SK-N-SH (cell line): ENCODE data around the gene SLC9A7. TPM values are rescaled to one million over a fixed set of nuclear protein-coding genes. Genes with fewer than 3 reads are reported as not detected.

ENCODE experiments used
- CTCF ChIA-PET: fragments of 300-600, 350-600 bp; formaldehyde crosslinking; extraction: SDS; loops from one replicate; lab custom pipeline; 2021; lab: Yijun Ruan, JAX
- POLR2A ChIA-PET: fragments of 350-600 bp; sonication (Branson Sonifier 250); formaldehyde crosslinking; extraction: SDS; loops from one replicate; lab custom pipeline; 2020; ENCODE audit warnings: antibody characterized with exemption, inconsistent platforms; lab: Yijun Ruan, JAX
- DNase-seq: peaks from one replicate; pipeline ENCODE4 v3.0.0; 2012
- H2AFZ ChIP-seq: fragments of 200-600 bp; sonication (generic); 2 replicates; pipeline ENCODE4 v1.8.1; 2016; ENCODE audit warnings: antibody characterized with exemption, mild to moderate bottlenecking, low read depth
- H3F3A ChIP-seq: fragments of 200-600 bp; sonication (generic); replicated peaks from 2 replicates; pipeline ENCODE3; 2016; ENCODE audit warnings: antibody characterized with exemption, mild to moderate bottlenecking; ENCODE audit not compliant: insufficient read depth
- H3K27ac ChIP-seq, 2 experiments: fragments of 200-500 bp in 1 of 2; fragments of 200-600 bp in 1 of 2; sonication (Bioruptor generic) in 1 of 2; sonication (generic), shearing (Covaris generic) in 1 of 2; 2 replicates each; pipeline versions ENCODE4 v1.5.1 to v1.6.1; 2014 to 2016; ENCODE audit warnings: low read depth in 2 of 2, inconsistent platforms in 1 of 2, low read length in 1 of 2, mild to moderate bottlenecking in 1 of 2, mixed read lengths in 1 of 2
- H3K27me3 ChIP-seq: fragments of 200-600 bp; sonication (generic), shearing (Covaris generic); 2 replicates; pipeline ENCODE4 v1.6.1; 2016; ENCODE audit warnings: mixed run types; ENCODE audit not compliant: insufficient read depth
- H3K36me3 ChIP-seq, 2 experiments: fragments of 200-500 bp in 1 of 2; fragments of 200-600 bp in 1 of 2; sonication (Bioruptor generic) in 1 of 2; sonication (generic) in 1 of 2; replicated peaks in 1 of 2; 2 replicates each; pipeline versions ENCODE3 to v1.5.1; 2014 to 2016; ENCODE audit warnings: low read length in 1 of 2, mild to moderate bottlenecking in 1 of 2; ENCODE audit not compliant: insufficient read depth in 2 of 2, control insufficient read depth in 1 of 2
- H3K4me1 ChIP-seq, 2 experiments: fragments of 200-500 bp in 1 of 2; fragments of 200-600 bp in 1 of 2; sonication (Bioruptor generic) in 1 of 2; sonication (generic), shearing (Covaris generic) in 1 of 2; 2 replicates each; pipeline versions ENCODE4 v1.5.1 to v1.6.1; 2014 to 2016; ENCODE audit warnings: low read depth in 1 of 2, low read length in 1 of 2, mixed run types in 1 of 2; ENCODE audit not compliant: insufficient read depth in 2 of 2, control insufficient read depth in 1 of 2
- H3K4me2 ChIP-seq: fragments of 200-600 bp; sonication (generic), shearing (Covaris generic); 2 replicates; pipeline ENCODE4 v1.6.1; 2017; ENCODE audit warnings: mixed run types
- H3K4me3 ChIP-seq, 2 experiments: fragments of 200-500 bp in 1 of 2; fragments of 200-600 bp in 1 of 2; sonication (Bioruptor generic) in 1 of 2; sonication (generic), shearing (Covaris generic) in 1 of 2; 2 replicates each; pipeline versions ENCODE4 v1.5.1 to v1.8.1; 2014 to 2016; ENCODE audit warnings: low read depth in 2 of 2, inconsistent platforms in 1 of 2, low read length in 1 of 2, mild to moderate bottlenecking in 1 of 2, mixed read lengths in 1 of 2, moderate library complexity in 1 of 2
- H3K79me2 ChIP-seq: fragments of 200-600 bp; sonication (generic); 2 replicates; pipeline ENCODE4 v1.8.1; 2017; ENCODE audit warnings: mild to moderate bottlenecking; ENCODE audit not compliant: insufficient read depth
- H3K9ac ChIP-seq: fragments of 200-600 bp; sonication (generic); 2 replicates; pipeline ENCODE4 v1.6.1; 2017; ENCODE audit warnings: mixed run types
- H3K9me2 ChIP-seq: fragments of 200-600 bp; sonication (generic); 2 replicates; pipeline ENCODE4 v1.6.1; 2017; ENCODE audit warnings: mixed run types
- H3K9me3 ChIP-seq: fragments of 200-600 bp; sonication (generic); 2 replicates; pipeline ENCODE4 v1.6.1; 2017; ENCODE audit warnings: mixed run types, mild to moderate bottlenecking, moderate library complexity
- H4K20me1 ChIP-seq: fragments of 200-600 bp; sonication (generic); 2 replicates; pipeline ENCODE4 v1.6.1; 2017; ENCODE audit warnings: mild to moderate bottlenecking, mixed run types; ENCODE audit not compliant: insufficient read depth
- CTCF ChIP-seq: fragments of 200-600 bp; sonication (generic); IDR thresholded peaks from 2 replicates; pipeline ENCODE4 v1.6.1; 2017; ENCODE audit warnings: antibody characterized with exemption, mild to moderate bottlenecking, moderate library complexity
- FOSL2 ChIP-seq: IDR thresholded peaks from 2 replicates; pipeline ENCODE4 v1.4.0; 2012; ENCODE audit warnings: low read depth, mild to moderate bottlenecking, moderate library complexity, borderline replicate concordance
- FOXJ3 ChIP-seq: sonication (generic); formaldehyde crosslinking; IDR thresholded peaks from 2 replicates; pipeline ENCODE4 v1.5.1; 2020; ENCODE audit warnings: mild to moderate bottlenecking, missing genetic modification reagents
- FOXM1 ChIP-seq: IDR thresholded peaks from 2 replicates; pipeline ENCODE4 v1.4.0; 2012; ENCODE audit warnings: low read depth, mild to moderate bottlenecking
- GABPA ChIP-seq: IDR thresholded peaks from 2 replicates; pipeline ENCODE4 v1.4.0; 2012; ENCODE audit warnings: low read depth, mild to moderate bottlenecking
- IRF3 ChIP-seq: fragments of 150-350 bp; IDR thresholded peaks from 2 replicates; pipeline ENCODE4 v1.6.1; 2016; ENCODE audit warnings: mild to moderate bottlenecking, low read depth, low read length
- JUND ChIP-seq: IDR thresholded peaks from 2 replicates; pipeline ENCODE4 v1.4.0; 2012
- MAX ChIP-seq: IDR thresholded peaks from 2 replicates; pipeline ENCODE4 v1.4.0; 2012; ENCODE audit warnings: low read depth
- POLR2AphosphoS5 ChIP-seq: IDR thresholded peaks from 2 replicates; pipeline ENCODE4 v1.6.1; 2012; ENCODE audit warnings: low read depth, low read length
- RCOR1 ChIP-seq: fragments of 150-350 bp; IDR thresholded peaks from 2 replicates; pipeline ENCODE4 v1.6.1; 2017; ENCODE audit warnings: antibody characterized with exemption, low read length
- REST ChIP-seq: IDR thresholded peaks from 2 replicates; pipeline ENCODE4 v1.6.1; 2012; ENCODE audit warnings: mild to moderate bottlenecking, low read depth, low read length, moderate library complexity
- RFX5 ChIP-seq: IDR thresholded peaks from 2 replicates; pipeline ENCODE4 v1.6.1; 2012; ENCODE audit warnings: mild to moderate bottlenecking, improper control_type of control experiment, low read length
- RXRA ChIP-seq: IDR thresholded peaks from 2 replicates; pipeline ENCODE4 v1.4.0; 2012; ENCODE audit warnings: low read depth, mild to moderate bottlenecking, borderline replicate concordance
- TCF12 ChIP-seq: IDR thresholded peaks from 2 replicates; pipeline ENCODE4 v1.4.0; 2012
- TEAD4 ChIP-seq: IDR thresholded peaks from 2 replicates; pipeline ENCODE4 v1.4.0; 2012; ENCODE audit warnings: mild to moderate bottlenecking, borderline replicate concordance; ENCODE audit not compliant: insufficient read depth
- USF1 ChIP-seq: IDR thresholded peaks from 2 replicates; pipeline ENCODE4 v1.4.0; 2012; ENCODE audit warnings: low read depth, borderline replicate concordance
- USF2 ChIP-seq: fragments of 150-350 bp; IDR thresholded peaks from 2 replicates; pipeline ENCODE4 v1.6.1; 2017; ENCODE audit warnings: antibody characterized with exemption, low read length, low read depth, borderline replicate concordance
- WGBS: methylation state at CpG from one replicate; pipeline ENCODE4 v1.1.6; 2017; ENCODE audit warnings: low lambda C conversion rate; 5-methylcytosine and 5-hydroxymethylcytosine counted together
- polyA plus RNA-seq, 3 experiments: library from polyadenylated mRNA; depleted of rRNA; stranded (reverse); fragments of >200 nt; gene quantifications; 2 replicates each; pipeline ENCODE4 v1.2.3, GENCODE V29; 2012

Gene SLC9A7
- polyA plus RNA-seq, 1 of the 3 experiments (the other 2 are of a cell fraction), result 10.5 TPM

GRCh38 chrX:46637938-46638337, 121.0 kb downstream of the SLC9A7 start:
- ChIA-PET CTCF (interaction anchor here (0.6 to 1.3 kb wide), 3 partner anchors 10 to 65 kb away, joined by 3 to 4 read pairs (median 3); no protein-coding TSS in a partner anchor), POLR2A (no interaction called here)
- H3K4me1 ChIP-seq, result no peaks in the 10 kb centered on the region; a peak in 2 of 4 replicates
- no peaks in the 10 kb centered on the region for H3K79me2 ChIP-seq
- no peaks in the 10 kb centered on the region for H4K20me1 ChIP-seq
- no peaks in the 10 kb centered on the region for H3K36me3 ChIP-seq
- H3K9me2 ChIP-seq, result no peaks in the 10 kb centered on the region
- H2AFZ ChIP-seq, result no peak overlapping the region
- H3K9me3 ChIP-seq, result no peaks in the 10 kb centered on the region
- DNase-seq, result no peak
- no peak overlapping the region for H3K4me3 ChIP-seq
- no peak overlapping the region for H3K4me2 ChIP-seq
- no peaks in the 10 kb centered on the region for H3K27me3 ChIP-seq
- H3K27ac ChIP-seq, result no peak overlapping the region
- no peak overlapping the region for H3K9ac ChIP-seq
- peaks cover 4% of the 10 kb centered on the region for H3F3A ChIP-seq
- 9% methylated on average over 2 of the region's 2 CpGs for WGBS
- TF ChIP-seq FOSL2 (peak; percentile 37; the same call in 1 of the 2 replicates), RXRA (peak; percentile 79), TCF12 (peak; percentile 36; the same call in 1 of the 2 replicates), JUND (0 out of 2 replicates have a peak, but pooled peaks have one; percentile 15), USF2 (no peak)
- TF ChIP-seq, all 33 proteins: peak for 4

- 53% methylated on average over 6 of the region's 6 CpGs for WGBS
- Histone ChIP-seq H3K27ac (no peak overlapping the region), H3K9ac (no peak overlapping the region), H4K20me1 (no peaks in the 10 kb centered on the region), H3K4me1 (no peaks in the 10 kb centered on the region; a peak in 2 of 4 replicates), H3F3A (peaks cover 4% of the 10 kb centered on the region), H3K9me2 (no peaks in the 10 kb centered on the region), H3K4me2 (no peak overlapping the region), H3K79me2 (no peaks in the 10 kb centered on the region), H3K36me3 (no peaks in the 10 kb centered on the region), H3K4me3 (no peak overlapping the region), H3K27me3 (no peaks in the 10 kb centered on the region; the same call in 1 of the 2 replicates), H2AFZ (no peak overlapping the region), H3K9me3 (no peaks in the 10 kb centered on the region)
- ChIA-PET POLR2A (no interaction called here), CTCF (no interaction called here)
- no peak for DNase-seq
- TF ChIP-seq CTCF (no peak), USF2 (no peak), RXRA (no peak), TEAD4 (no peak), MAX (no peak), REST (no peak), POLR2AphosphoS5 (no peak), RFX5 (no peak), IRF3 (no peak), USF1 (no peak), GABPA (no peak), FOXJ3 (no peak), FOXM1 (no peak), RCOR1 (no peak), FOSL2 (no peak)
Measured at GRCh38 chrX:46636223-46636622, 122.7 kb downstream of the SLC9A7 start.
